Astrocyte (in vitro differentiated cells and primary cell): ENCODE data around the gene ATP5PO. TPM values are rescaled to one million over a fixed set of nuclear protein-coding genes. Genes with fewer than 3 reads are reported as not detected.

Experiments
- DNase-seq: peaks from one replicate; pipeline ENCODE4 v3.0.0-alpha.2; 2010; ENCODE audit warnings: low read depth
- FAIRE-seq: peaks from 2 replicates; lab custom pipeline; 2011; peaks lifted over from hg19 to GRCh38; lab: Jason Lieb, UNC
- H2AFZ ChIP-seq: 2 replicates; pipeline ENCODE4 v1.6.0; 2012; ENCODE audit warnings: low read depth, low read length, inconsistent platforms
- H3K27ac ChIP-seq: 2 replicates; pipeline ENCODE4 v1.5.1; 2011; ENCODE audit warnings: low read depth, low read length, inconsistent platforms
- H3K27me3 ChIP-seq: 2 replicates; pipeline ENCODE4 v1.6.0; 2011; ENCODE audit warnings: low read length, inconsistent platforms; ENCODE audit not compliant: insufficient read depth
- H3K36me3 ChIP-seq: 2 replicates; pipeline ENCODE4 v1.5.1; 2011; ENCODE audit warnings: low read length, inconsistent platforms; ENCODE audit not compliant: insufficient read depth
- H3K4me1 ChIP-seq: 2 replicates; pipeline ENCODE4 v1.5.1; 2011; ENCODE audit warnings: low read length, inconsistent platforms; ENCODE audit not compliant: insufficient read depth
- H3K4me2 ChIP-seq: 2 replicates; pipeline ENCODE4 v1.6.0; 2012; ENCODE audit warnings: low read length, inconsistent platforms
- H3K4me3 ChIP-seq: 2 replicates; pipeline ENCODE4 v1.5.1; 2011; ENCODE audit warnings: low read depth, mild to moderate bottlenecking, low read length, inconsistent platforms; ENCODE audit not compliant: insufficient read depth
- H3K79me2 ChIP-seq: 2 replicates; pipeline ENCODE4 v1.6.0; 2012; ENCODE audit warnings: mild to moderate bottlenecking, low read length, inconsistent platforms; ENCODE audit not compliant: insufficient read depth
- H3K9ac ChIP-seq: 2 replicates; pipeline ENCODE4 v1.6.0; 2012; ENCODE audit warnings: mild to moderate bottlenecking, low read length, inconsistent platforms
- H3K9me3 ChIP-seq: 2 replicates; pipeline ENCODE4 v1.5.1; 2012; ENCODE audit warnings: low read depth, mild to moderate bottlenecking, low read length, inconsistent platforms; ENCODE audit not compliant: insufficient read depth
- H4K20me1 ChIP-seq: 2 replicates; pipeline ENCODE4 v1.6.0; 2012; ENCODE audit warnings: low read length, inconsistent platforms; ENCODE audit not compliant: insufficient read depth
- H3K27ac Mint-ChIP-seq: one replicate; pipeline ENCODE4 v1.8.0; 2021; ENCODE audit warnings: mild to moderate bottlenecking, mixed read lengths; ENCODE audit not compliant: unreplicated experiment
- H3K27me3 Mint-ChIP-seq: one replicate; pipeline ENCODE4 v1.8.0; 2021; ENCODE audit warnings: low read depth, mixed read lengths; ENCODE audit not compliant: unreplicated experiment
- H3K36me3 Mint-ChIP-seq: one replicate; pipeline ENCODE4 v1.8.0; 2021; ENCODE audit warnings: low read depth, mixed read lengths; ENCODE audit not compliant: unreplicated experiment
- H3K4me1 Mint-ChIP-seq: one replicate; pipeline ENCODE4 v1.8.0; 2021; ENCODE audit warnings: low read depth, mixed read lengths; ENCODE audit not compliant: unreplicated experiment
- H3K4me3 Mint-ChIP-seq: one replicate; pipeline ENCODE4 v1.8.0; 2021; ENCODE audit warnings: mild to moderate bottlenecking, moderate library complexity, mixed read lengths; ENCODE audit not compliant: unreplicated experiment
- H3K9me3 Mint-ChIP-seq: one replicate; pipeline ENCODE4 v1.8.0; 2021; ENCODE audit warnings: mild to moderate bottlenecking, mixed read lengths; ENCODE audit not compliant: unreplicated experiment
- EZH2 ChIP-seq: IDR thresholded peaks from 2 replicates; pipeline ENCODE4 v1.6.1; 2012; ENCODE audit warnings: mild to moderate bottlenecking, low read length, inconsistent platforms; ENCODE audit not compliant: insufficient read depth
- total RNA-seq: library from RNA; stranded (reverse); gene quantifications from 2 replicates; pipeline ENCODE4 v1.2.1, GENCODE V29; 2021
- TF ChIP-seq, protein P1 (sequence below): IDR thresholded peaks from 2 replicates; pipeline ENCODE4 v1.5.1; 2011; ENCODE audit warnings: low read depth, mild to moderate bottlenecking, inconsistent platforms, low read length, moderate library complexity; ENCODE audit not compliant: insufficient read depth

Gene ATP5PO
- total RNA-seq, 1 donor from 2014 or later: 171 TPM

- no peak overlapping the region for H3K27ac Mint-ChIP-seq
- TF ChIP-seq, protein P1, sequence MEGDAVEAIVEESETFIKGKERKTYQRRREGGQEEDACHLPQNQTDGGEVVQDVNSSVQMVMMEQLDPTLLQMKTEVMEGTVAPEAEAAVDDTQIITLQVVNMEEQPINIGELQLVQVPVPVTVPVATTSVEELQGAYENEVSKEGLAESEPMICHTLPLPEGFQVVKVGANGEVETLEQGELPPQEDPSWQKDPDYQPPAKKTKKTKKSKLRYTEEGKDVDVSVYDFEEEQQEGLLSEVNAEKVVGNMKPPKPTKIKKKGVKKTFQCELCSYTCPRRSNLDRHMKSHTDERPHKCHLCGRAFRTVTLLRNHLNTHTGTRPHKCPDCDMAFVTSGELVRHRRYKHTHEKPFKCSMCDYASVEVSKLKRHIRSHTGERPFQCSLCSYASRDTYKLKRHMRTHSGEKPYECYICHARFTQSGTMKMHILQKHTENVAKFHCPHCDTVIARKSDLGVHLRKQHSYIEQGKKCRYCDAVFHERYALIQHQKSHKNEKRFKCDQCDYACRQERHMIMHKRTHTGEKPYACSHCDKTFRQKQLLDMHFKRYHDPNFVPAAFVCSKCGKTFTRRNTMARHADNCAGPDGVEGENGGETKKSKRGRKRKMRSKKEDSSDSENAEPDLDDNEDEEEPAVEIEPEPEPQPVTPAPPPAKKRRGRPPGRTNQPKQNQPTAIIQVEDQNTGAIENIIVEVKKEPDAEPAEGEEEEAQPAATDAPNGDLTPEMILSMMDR: no peak
- TF ChIP-seq EZH2: no peak
- no peaks in the 10 kb centered on the region for H3K9me3 ChIP-seq
- no peak overlapping the region for H3K9ac ChIP-seq
- peaks cover 14% of the 10 kb centered on the region for H3K27me3 Mint-ChIP-seq
- FAIRE-seq: no peak
- H3K4me1 ChIP-seq: no peaks in the 10 kb centered on the region
- no peak for DNase-seq
- H3K36me3 Mint-ChIP-seq: no peaks in the 10 kb centered on the region
- no peak overlapping the region for H3K27ac ChIP-seq
- H2AFZ ChIP-seq: no peak overlapping the region
- no peaks in the 10 kb centered on the region for H3K79me2 ChIP-seq
- H3K27me3 ChIP-seq: peaks cover 3% of the 10 kb centered on the region
- no peaks in the 10 kb centered on the region for H3K36me3 ChIP-seq
- no peak overlapping the region for H3K4me2 ChIP-seq
- peaks cover 2% of the 10 kb centered on the region for H3K9me3 Mint-ChIP-seq
- H3K4me3 ChIP-seq: no peak overlapping the region
- no peaks in the 10 kb centered on the region for H4K20me1 ChIP-seq
- no peak overlapping the region for H3K4me3 Mint-ChIP-seq
- peaks cover 5% of the 10 kb centered on the region for H3K4me1 Mint-ChIP-seq
Observed at GRCh38 chr21:33858667-33859372, 56.8 kb downstream of the ATP5PO start.

- peaks cover 3% of the 10 kb centered on the region for H3K27me3 ChIP-seq
- no peak overlapping the region for H3K9ac ChIP-seq
- no peaks in the 10 kb centered on the region for H3K4me1 ChIP-seq
- H3K9me3 ChIP-seq: no peaks in the 10 kb centered on the region
- no peaks in the 10 kb centered on the region for H3K36me3 Mint-ChIP-seq
- H3K79me2 ChIP-seq: no peaks in the 10 kb centered on the region
- H3K36me3 ChIP-seq: no peaks in the 10 kb centered on the region
- FAIRE-seq (no peak), DNase-seq (no peak)
- H3K27me3 Mint-ChIP-seq: peaks cover 16% of the 10 kb centered on the region
- H3K27ac Mint-ChIP-seq: no peak overlapping the region
- H3K27ac ChIP-seq: no peak overlapping the region
- H2AFZ ChIP-seq: no peak overlapping the region
- no peaks in the 10 kb centered on the region for H4K20me1 ChIP-seq
- no peak overlapping the region for H3K4me3 Mint-ChIP-seq
- H3K4me3 ChIP-seq: no peak overlapping the region
- H3K4me1 Mint-ChIP-seq: peaks cover 5% of the 10 kb centered on the region
- no peak for TF ChIP-seq EZH2
- TF ChIP-seq, protein P1: no peak
- no peak overlapping the region for H3K4me2 ChIP-seq
- H3K9me3 Mint-ChIP-seq: peaks cover 3% of the 10 kb centered on the region
Observed at GRCh38 chr21:33857846-33858666, 57.5 kb downstream of the ATP5PO start.
